Activated naive CD4-positive, alpha-beta T cell treated with anti-CD3 and anti-CD28 coated beads, Interleukin-2, amount 50 U/mL, for 24 hours (primary cell): Measurements from ENCODE around the gene ABLIM2.

Source experiments
- H3K27ac Mint-ChIP-seq: one replicate; pipeline ENCODE4 v1.8.0; 2021; ENCODE audit warnings: mild to moderate bottlenecking, mixed read lengths
- H3K27me3 Mint-ChIP-seq: one replicate; pipeline ENCODE4 v1.8.0; 2021; ENCODE audit warnings: mixed read lengths
- H3K36me3 Mint-ChIP-seq: one replicate; pipeline ENCODE4 v1.8.0; 2021; ENCODE audit warnings: mixed read lengths
- H3K4me1 Mint-ChIP-seq: one replicate; pipeline ENCODE4 v1.8.0; 2021; ENCODE audit warnings: mixed read lengths
- H3K4me3 Mint-ChIP-seq: one replicate; pipeline ENCODE4 v1.8.0; 2021; ENCODE audit warnings: mild to moderate bottlenecking, mixed read lengths
- H3K9me3 Mint-ChIP-seq: one replicate; pipeline ENCODE4 v1.8.0; 2021; ENCODE audit warnings: mixed read lengths

Gene ABLIM2

GRCh38 chr4:8158710-8159536 lies at the start of gene ABLIM2:
Gene ABLIM2, minus strand, starts transcription at chr4:8158813. Its CDS starts 124 bp downstream, at chr4:8158689.
- no peaks in the 10 kb centered on the region for H3K36me3 Mint-ChIP-seq
- peak within 1 kb of the TSS; percentile 96 for H3K27ac Mint-ChIP-seq
- no peaks in the 10 kb centered on the region for H3K9me3 Mint-ChIP-seq
- H3K4me1 Mint-ChIP-seq: peaks cover 19% of the 10 kb centered on the region
- peaks cover 3% of the 10 kb centered on the region for H3K27me3 Mint-ChIP-seq
- H3K4me3 Mint-ChIP-seq: peak within 1 kb of the TSS; percentile 100

GRCh38 chr4:8207314-8207713 lies 48.7 kb upstream of the ABLIM2 start:
- Mint-ChIP-seq H3K36me3 (peaks cover 2% of the 10 kb centered on the region), H3K27ac (no peak overlapping the region), H3K9me3 (no peaks in the 10 kb centered on the region), H3K4me1 (peaks cover 9% of the 10 kb centered on the region), H3K4me3 (no peak overlapping the region), H3K27me3 (no peaks in the 10 kb centered on the region)

- no peak overlapping the region for H3K27ac Mint-ChIP-seq
- H3K4me3 Mint-ChIP-seq: no peak overlapping the region
- peaks cover 2% of the 10 kb centered on the region for H3K36me3 Mint-ChIP-seq
- no peaks in the 10 kb centered on the region for H3K9me3 Mint-ChIP-seq
- H3K27me3 Mint-ChIP-seq: no peaks in the 10 kb centered on the region
- H3K4me1 Mint-ChIP-seq: peaks cover 20% of the 10 kb centered on the region
Observed at GRCh38 chr4:8205749-8206611, 47.4 kb upstream of the ABLIM2 start.

- H3K27ac Mint-ChIP-seq: no peak overlapping the region
- no peak overlapping the region for H3K4me3 Mint-ChIP-seq
- no peaks in the 10 kb centered on the region for H3K9me3 Mint-ChIP-seq
- peaks cover 2% of the 10 kb centered on the region for H3K36me3 Mint-ChIP-seq
- H3K27me3 Mint-ChIP-seq: no peaks in the 10 kb centered on the region
- peaks cover 27% of the 10 kb centered on the region for H3K4me1 Mint-ChIP-seq
Observed at GRCh38 chr4:8205241-8205707, 46.7 kb upstream of the ABLIM2 start.

DNA sequence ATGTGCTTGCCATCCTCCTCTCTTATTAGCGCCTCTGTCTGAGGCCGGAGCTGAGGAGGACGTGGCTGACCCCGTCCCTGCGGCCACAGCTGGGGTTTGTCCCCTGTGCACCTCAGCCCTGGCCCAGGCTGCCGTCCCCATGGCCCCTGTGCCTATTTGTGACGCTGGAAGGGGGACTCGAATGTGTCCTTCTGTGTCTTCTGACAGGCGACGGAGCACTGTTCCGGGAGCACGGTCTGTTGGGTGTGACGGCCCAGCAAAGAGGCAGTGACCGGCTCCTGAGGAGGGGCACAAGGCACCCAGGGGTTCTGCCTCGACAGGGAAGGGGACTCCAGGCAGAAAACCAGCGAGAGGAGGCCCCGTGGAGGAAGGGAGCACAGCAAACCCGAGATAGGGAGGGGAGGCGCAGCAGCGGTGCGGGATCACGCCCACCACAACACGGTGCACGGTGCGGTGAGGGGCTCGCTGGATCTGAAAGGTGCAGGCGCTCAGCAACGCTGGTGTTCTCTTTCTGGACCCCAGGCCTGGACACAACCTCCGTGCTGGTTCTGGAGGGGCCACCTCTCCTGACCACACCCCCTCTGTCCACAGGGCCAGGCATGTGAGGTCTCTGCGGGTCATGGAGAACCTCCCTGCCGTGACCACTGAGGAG lies 46.1 kb upstream of the ABLIM2 start:
- no peaks in the 10 kb centered on the region for H3K9me3 Mint-ChIP-seq
- H3K4me1 Mint-ChIP-seq: peaks cover 32% of the 10 kb centered on the region
- H3K4me3 Mint-ChIP-seq: no peak overlapping the region
- H3K27me3 Mint-ChIP-seq: no peaks in the 10 kb centered on the region
- H3K36me3 Mint-ChIP-seq: peaks cover 2% of the 10 kb centered on the region
- H3K27ac Mint-ChIP-seq: no peak overlapping the region

DNA sequence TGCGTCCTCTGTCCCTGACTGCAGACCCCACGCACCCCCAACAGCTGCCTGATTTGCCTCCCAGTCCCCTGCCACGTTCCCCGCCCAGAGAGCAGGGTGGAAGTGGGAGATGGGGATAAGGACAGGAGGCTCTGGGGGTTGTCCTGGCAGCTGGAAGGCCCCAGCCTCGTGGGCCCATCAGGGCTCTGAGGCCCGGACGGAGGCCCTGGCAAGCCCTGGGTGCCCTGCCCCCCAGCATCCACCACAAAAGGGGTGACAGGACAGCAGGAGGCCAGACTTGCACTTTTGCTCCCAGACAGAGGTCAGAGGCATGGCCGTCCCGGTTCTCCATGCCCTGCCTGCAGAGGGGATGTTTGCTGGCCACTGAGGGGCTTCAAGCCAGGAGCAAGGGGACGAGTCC lies 45.2 kb upstream of the ABLIM2 start:
- Mint-ChIP-seq H3K36me3 (no peaks in the 10 kb centered on the region), H3K27me3 (no peaks in the 10 kb centered on the region), H3K9me3 (no peaks in the 10 kb centered on the region), H3K4me1 (peaks cover 37% of the 10 kb centered on the region), H3K4me3 (no peak overlapping the region), H3K27ac (no peak overlapping the region)

- Mint-ChIP-seq H3K36me3 (no peaks in the 10 kb centered on the region), H3K4me3 (no peak overlapping the region), H3K27ac (no peak overlapping the region), H3K27me3 (no peaks in the 10 kb centered on the region), H3K4me1 (peaks cover 45% of the 10 kb centered on the region), H3K9me3 (no peaks in the 10 kb centered on the region)
Observed at GRCh38 chr4:8203052-8203401, 44.4 kb upstream of the ABLIM2 start.

DNA sequence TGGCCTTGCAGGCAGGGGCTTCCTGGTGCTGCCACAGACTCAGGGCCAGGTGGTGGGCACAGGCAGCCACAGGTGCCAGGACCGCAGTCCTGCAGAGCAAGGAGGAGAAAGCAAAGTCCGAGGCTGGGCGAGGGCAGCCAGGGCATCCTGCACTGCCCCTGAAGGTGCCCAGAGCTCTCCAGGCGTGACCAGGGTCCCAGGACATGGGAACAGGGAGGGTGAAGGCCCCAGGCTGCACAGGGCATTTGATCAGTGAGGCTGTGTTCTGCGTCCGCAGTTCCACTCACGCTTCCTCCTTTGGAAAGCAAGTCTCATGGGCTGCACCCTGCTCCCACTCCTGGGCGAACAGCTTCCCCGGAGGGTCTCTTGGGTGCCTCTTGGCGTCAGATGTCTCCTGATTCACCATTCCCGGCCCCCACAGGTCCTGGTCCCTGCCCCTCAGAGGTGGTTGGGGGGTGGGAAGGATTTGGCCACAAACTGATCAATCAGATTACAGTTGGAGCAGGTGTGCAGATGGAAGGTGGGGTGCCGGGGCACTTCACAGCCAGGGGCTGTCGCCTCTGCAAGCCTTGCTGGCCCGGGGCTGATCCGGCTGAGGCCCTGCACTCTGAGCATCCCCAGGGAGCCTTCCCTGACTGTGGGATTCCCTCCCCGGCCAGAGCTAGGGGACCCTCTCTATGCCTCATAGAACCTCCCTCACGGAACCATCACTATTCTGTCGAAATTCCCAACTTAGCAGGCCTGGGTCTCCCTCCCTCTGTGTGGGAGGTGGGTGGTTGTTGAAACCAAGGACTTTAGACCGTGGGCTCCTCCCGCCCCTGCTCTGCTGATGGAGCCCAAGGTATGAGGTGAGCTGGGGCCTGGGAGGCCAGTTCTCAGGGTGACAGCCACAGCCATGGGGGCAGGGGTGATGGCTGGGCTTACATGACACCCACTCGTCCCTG lies 43.8 kb upstream of the ABLIM2 start:
- H3K4me1 Mint-ChIP-seq: peaks cover 45% of the 10 kb centered on the region
- no peaks in the 10 kb centered on the region for H3K36me3 Mint-ChIP-seq
- no peaks in the 10 kb centered on the region for H3K27me3 Mint-ChIP-seq
- no peak overlapping the region for H3K27ac Mint-ChIP-seq
- H3K9me3 Mint-ChIP-seq: no peaks in the 10 kb centered on the region
- H3K4me3 Mint-ChIP-seq: no peak overlapping the region

DNA sequence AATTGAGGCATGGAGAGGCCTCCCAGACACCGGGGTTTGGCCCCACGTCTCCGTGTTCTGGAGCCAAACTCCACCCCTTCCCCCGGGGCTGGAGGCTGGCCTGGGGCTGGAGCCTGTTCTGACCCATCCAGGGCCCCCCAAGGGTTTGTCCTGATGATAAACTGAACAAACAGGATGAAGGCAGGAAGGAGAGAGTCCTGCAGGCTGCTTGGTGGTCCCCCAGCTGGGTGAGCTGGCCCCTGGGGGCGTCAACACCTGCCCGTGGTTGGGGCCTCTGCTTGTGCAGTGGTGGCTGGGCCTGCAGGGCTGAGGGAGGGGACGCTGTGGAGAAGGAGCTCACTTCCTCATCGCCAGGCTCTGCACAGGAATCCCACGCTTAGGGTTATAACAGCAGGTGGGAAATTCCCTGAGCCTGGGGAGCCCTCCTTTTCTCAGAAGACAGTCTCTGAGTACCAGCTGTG lies 42.7 kb upstream of the ABLIM2 start:
- H3K9me3 Mint-ChIP-seq: no peaks in the 10 kb centered on the region
- H3K27ac Mint-ChIP-seq: peak overlapping the region; percentile 85
- no peaks in the 10 kb centered on the region for H3K27me3 Mint-ChIP-seq
- H3K4me3 Mint-ChIP-seq: peak overlapping the region; percentile 90
- no peaks in the 10 kb centered on the region for H3K36me3 Mint-ChIP-seq
- peaks cover 45% of the 10 kb centered on the region for H3K4me1 Mint-ChIP-seq

GRCh38 chr4:8200302-8200975 lies 41.8 kb upstream of the ABLIM2 start:
- H3K9me3 Mint-ChIP-seq: no peaks in the 10 kb centered on the region
- peak overlapping the region; percentile 79 for H3K27ac Mint-ChIP-seq
- peak overlapping the region; percentile 90 for H3K4me3 Mint-ChIP-seq
- no peaks in the 10 kb centered on the region for H3K27me3 Mint-ChIP-seq
- peaks cover 45% of the 10 kb centered on the region for H3K4me1 Mint-ChIP-seq
- no peaks in the 10 kb centered on the region for H3K36me3 Mint-ChIP-seq

DNA sequence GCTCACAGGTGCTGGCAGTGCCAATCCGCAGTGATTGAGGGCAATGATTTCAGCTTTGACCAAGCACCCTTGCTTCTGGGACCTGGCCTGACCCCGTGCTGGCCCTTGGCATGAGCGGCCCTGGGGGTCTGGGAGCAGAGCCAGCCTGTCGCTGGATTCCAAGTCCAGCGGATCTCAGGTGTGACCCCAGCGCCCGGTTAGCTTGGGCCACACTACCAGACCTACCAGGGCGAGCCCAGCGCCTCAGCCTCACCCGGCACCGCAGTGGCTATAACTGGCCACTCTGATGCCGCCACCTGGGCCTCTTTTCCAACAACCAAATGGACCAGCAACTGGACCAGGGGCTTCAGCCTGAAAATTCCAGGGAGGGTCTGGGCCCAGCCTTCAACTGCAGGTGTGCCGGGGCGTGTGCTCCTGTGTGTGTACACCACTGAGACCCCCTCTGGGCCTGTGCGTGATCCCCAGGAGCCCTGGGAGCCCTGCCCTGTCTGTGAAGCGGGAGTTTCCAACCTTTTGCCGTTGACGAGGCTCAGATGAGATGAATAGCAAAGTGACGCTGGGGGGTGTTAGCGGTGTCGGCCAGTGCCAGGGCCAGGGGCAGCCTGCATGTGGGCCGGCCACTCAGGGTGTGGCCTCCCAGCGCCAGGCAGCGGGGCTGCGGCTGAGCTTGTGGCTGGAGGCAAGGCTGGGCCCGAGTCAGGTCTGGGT lies 41.1 kb upstream of the ABLIM2 start:
- Mint-ChIP-seq H3K9me3 (no peaks in the 10 kb centered on the region), H3K36me3 (no peaks in the 10 kb centered on the region), H3K4me3 (peak overlapping the region; percentile 90), H3K4me1 (peaks cover 45% of the 10 kb centered on the region), H3K27me3 (no peaks in the 10 kb centered on the region), H3K27ac (peak overlapping the region; percentile 65)

GRCh38 chr4:8198906-8199593 lies 40.4 kb upstream of the ABLIM2 start, which contains the start of gene SH3TC1:
Gene SH3TC1, plus strand, starts transcription at chr4:8199290. Its CDS starts 5,905 bp downstream, at chr4:8205195.
- peak within 1 kb of the TSS; percentile 90 for H3K4me3 Mint-ChIP-seq
- peak within 1 kb of the TSS; percentile 93 for H3K27ac Mint-ChIP-seq
- no peaks in the 10 kb centered on the region for H3K36me3 Mint-ChIP-seq
- no peaks in the 10 kb centered on the region for H3K9me3 Mint-ChIP-seq
- peaks cover 39% of the 10 kb centered on the region for H3K4me1 Mint-ChIP-seq
- no peaks in the 10 kb centered on the region for H3K27me3 Mint-ChIP-seq

GRCh38 chr4:8198206-8198905 lies 39.7 kb upstream of the ABLIM2 start:
- H3K9me3 Mint-ChIP-seq: no peaks in the 10 kb centered on the region
- no peaks in the 10 kb centered on the region for H3K27me3 Mint-ChIP-seq
- peak overlapping the region; percentile 93 for H3K27ac Mint-ChIP-seq
- peak overlapping the region; percentile 90 for H3K4me3 Mint-ChIP-seq
- peaks cover 39% of the 10 kb centered on the region for H3K4me1 Mint-ChIP-seq
- H3K36me3 Mint-ChIP-seq: no peaks in the 10 kb centered on the region
